VCaP (cell line): Measurements from ENCODE around the gene TMEFF2.

ENCODE experiments used
- H3K27ac ChIP-seq: fragments of 450-650 bp; 2 replicates; pipeline ENCODE4 v1.5.1; 2017
- CTCF ChIP-seq: fragments of 450-650 bp; conservative IDR thresholded peaks from 2 replicates; pipeline ENCODE4 v1.5.1; 2017; ENCODE audit warnings: mild to moderate bottlenecking, moderate library complexity

The TMEFF2 gene

GRCh38 chr2:191915750-191916149, 279.0 kb downstream of the TMEFF2 start:
- H3K27ac ChIP-seq: no peak overlapping the region
- no peak for TF ChIP-seq CTCF

GRCh38 chr2:191913796-191914195, 280.9 kb downstream of the TMEFF2 start:
- TF ChIP-seq CTCF: no peak
- H3K27ac ChIP-seq: no peak overlapping the region

- H3K27ac ChIP-seq: no peak overlapping the region
- TF ChIP-seq CTCF: no peak
Observed at GRCh38 chr2:191912764-191913163, 282.0 kb downstream of the TMEFF2 start.

- no peak overlapping the region for H3K27ac ChIP-seq
- no peak for TF ChIP-seq CTCF
Observed at GRCh38 chr2:191910518-191910917, 284.2 kb downstream of the TMEFF2 start.

- H3K27ac ChIP-seq: no peak overlapping the region
- no peak for TF ChIP-seq CTCF
Observed at GRCh38 chr2:191908874-191909273, 285.9 kb downstream of the TMEFF2 start.

- no peak overlapping the region for H3K27ac ChIP-seq
- peak; percentile 43; the same call in 1 of the 2 replicates for TF ChIP-seq CTCF
Observed at GRCh38 chr2:191907545-191907944, 287.2 kb downstream of the TMEFF2 start.

GRCh38 chr2:191907091-191907490, 287.6 kb downstream of the TMEFF2 start:
- H3K27ac ChIP-seq: no peak overlapping the region
- TF ChIP-seq CTCF: no peak

- TF ChIP-seq CTCF: no peak
Observed at GRCh38 chr2:191905336-191905735, 289.4 kb downstream of the TMEFF2 start.

More at GRCh38 chr2:191905336-191905735, 289.4 kb downstream of the TMEFF2 start:
- no peak overlapping the region for H3K27ac ChIP-seq
